Fibroblast of lung (primary cell): ENCODE results near the gene CD82. TPM values are rescaled to one million over a fixed set of nuclear protein-coding genes. Genes with fewer than 3 reads are reported as not detected.
A peak's percentile ranks its signal among the peaks of the same experiment; 100 is the strongest.

Source experiments
- DNase-seq, 2 donors: peaks; one replicate each; pipeline versions ENCODE4 v3.0.0 to v3.0.0-alpha.2; 2010; ENCODE audit warnings: low read depth in 2 of 2
- H2AFZ ChIP-seq: 2 replicates; pipeline ENCODE4 v1.5.1; 2012; ENCODE audit warnings: low read length, control low read depth, inconsistent platforms
- H3K27ac ChIP-seq: 2 replicates; pipeline ENCODE4 v1.5.1; 2011; ENCODE audit warnings: low read length, control low read depth; ENCODE audit not compliant: insufficient read depth
- H3K27me3 ChIP-seq: 2 replicates; pipeline ENCODE4 v1.5.1; 2011; ENCODE audit warnings: mild to moderate bottlenecking, low read length; ENCODE audit not compliant: control insufficient read depth, insufficient read depth
- H3K36me3 ChIP-seq: 2 replicates; pipeline ENCODE4 v1.5.1; 2011; ENCODE audit warnings: low read length; ENCODE audit not compliant: control insufficient read depth, insufficient read depth
- H3K4me1 ChIP-seq: 2 replicates; pipeline ENCODE4 v1.5.1; 2011; ENCODE audit warnings: low read length; ENCODE audit not compliant: control insufficient read depth, insufficient read depth; ENCODE audit errors: extremely low read depth
- H3K4me2 ChIP-seq: 2 replicates; pipeline ENCODE4 v1.5.1; 2011; ENCODE audit warnings: low read length, control low read depth; ENCODE audit not compliant: insufficient read depth; ENCODE audit errors: extremely low read depth
- H3K4me3 ChIP-seq, 4 experiments: fragments of 200-600 bp in 1 of 4; sonication (generic) in 1 of 4; replicated peaks in 1 of 4; 2 replicates each; pipeline ENCODE4 v1.5.1; 2011 to 2016; ENCODE audit warnings: low read length in 4 of 4, low read depth in 3 of 4, mild to moderate bottlenecking in 3 of 4, control low read depth in 2 of 4, inconsistent platforms in 1 of 4, mixed read lengths in 1 of 4; ENCODE audit not compliant: insufficient read depth in 1 of 4; ENCODE audit errors: control extremely low read depth in 1 of 4
- H3K79me2 ChIP-seq: 2 replicates; pipeline ENCODE4 v1.5.1; 2012; ENCODE audit warnings: mild to moderate bottlenecking, low read length, inconsistent platforms; ENCODE audit not compliant: control insufficient read depth, insufficient read depth
- H3K9ac ChIP-seq: 2 replicates; pipeline ENCODE4 v1.5.1; 2011; ENCODE audit warnings: mild to moderate bottlenecking, low read length, control low read depth; ENCODE audit not compliant: insufficient read depth
- H3K9me3 ChIP-seq: 2 replicates; pipeline ENCODE4 v1.5.1; 2012; ENCODE audit warnings: low read depth, low read length; ENCODE audit not compliant: control insufficient read depth, insufficient read depth
- H4K20me1 ChIP-seq: 2 replicates; pipeline ENCODE4 v1.5.1; 2011; ENCODE audit warnings: low read length; ENCODE audit not compliant: control insufficient read depth, insufficient read depth; ENCODE audit errors: extremely low read depth
- CTCF ChIP-seq, 2 donors: IDR thresholded peaks in 1 of 2; conservative IDR thresholded peaks in 1 of 2; 1 replicate in 1 of 2; 2 replicates in 1 of 2; pipeline ENCODE4 v1.5.1; 2011 to 2012; ENCODE audit warnings: low read length in 2 of 2, control low read depth in 1 of 2, inconsistent platforms in 1 of 2, low read depth in 1 of 2, mild to moderate bottlenecking in 1 of 2
- EZH2 ChIP-seq: IDR thresholded peaks from 2 replicates; pipeline ENCODE4 v1.5.1; 2012; ENCODE audit warnings: low read length, control low read depth, mild to moderate bottlenecking; ENCODE audit errors: missing control alignments
- polyA plus RNA-seq, 2 donors: library from polyadenylated mRNA; depleted of rRNA in 1 of 2; stranded (reverse) in 1 of 2; unstranded in 1 of 2; fragments of >200 nt; gene quantifications; 2 replicates each; pipeline ENCODE4 v1.2.1, GENCODE V29; 2011 to 2012; ENCODE audit warnings: missing spikeins in 1 of 2
- total RNA-seq: library from RNA; depleted of rRNA; stranded (reverse); fragments of >200 nt; gene quantifications from 2 replicates; pipeline ENCODE4 v1.2.1, GENCODE V29; 2014

Gene CD82
- total and polyA plus RNA-seq, 2 donors (not counting 1 experiment from before 2014, with no cell fraction given), result 54.2 to 114 TPM

- no peak overlapping the region for H3K4me3 ChIP-seq
- DNase-seq, result no peak
These were observed 28.5 kb upstream of the CD82 start for GRCh38 chr11:44536788-44537516.

GRCh38 chr11:44537679-44538078 is 27.8 kb upstream of the CD82 start:
- Histone ChIP-seq H4K20me1 (no peaks in the 10 kb centered on the region), H3K27me3 (no peaks in the 10 kb centered on the region), H3K27ac (no peak overlapping the region), H3K4me1 (no peaks in the 10 kb centered on the region), H3K36me3 (no peaks in the 10 kb centered on the region), H3K79me2 (no peaks in the 10 kb centered on the region), H3K4me3 (no peak overlapping the region), H3K9ac (no peak overlapping the region), H3K4me2 (no peak overlapping the region), H2AFZ (no peak overlapping the region), H3K9me3 (no peaks in the 10 kb centered on the region)
- no peak for DNase-seq
- TF ChIP-seq CTCF (conservative IDR thresholded peaks at IDR 0.05 in 1 of 2, IDR thresholded peaks at IDR 0.05 in 1 of 2; ENCODE audit: low read depth in 1 of 2, low read length in 2 of 2), result no peak
- TF ChIP-seq EZH2, result no peak

More at GRCh38 chr11:44536788-44537516, 28.5 kb upstream of the CD82 start:
- H3K27ac ChIP-seq, result no peak overlapping the region
- H3K27me3 ChIP-seq, result no peaks in the 10 kb centered on the region
- no peak overlapping the region for H3K9ac ChIP-seq
- no peaks in the 10 kb centered on the region for H3K9me3 ChIP-seq
- no peaks in the 10 kb centered on the region for H3K36me3 ChIP-seq
- no peaks in the 10 kb centered on the region for H3K79me2 ChIP-seq
- no peaks in the 10 kb centered on the region for H3K4me1 ChIP-seq
- H3K4me2 ChIP-seq, result no peak overlapping the region
- no peak for TF ChIP-seq CTCF (conservative IDR thresholded peaks at IDR 0.05 in 1 of 2, IDR thresholded peaks at IDR 0.05 in 1 of 2; ENCODE audit: low read depth in 1 of 2, low read length in 2 of 2)
- TF ChIP-seq EZH2, result no peak
- H2AFZ ChIP-seq, result no peak overlapping the region
- H4K20me1 ChIP-seq, result no peaks in the 10 kb centered on the region

GRCh38 chr11:44538375-44539054 is 26.9 kb upstream of the CD82 start:
- Histone ChIP-seq H3K4me2 (no peak overlapping the region), H3K9me3 (no peaks in the 10 kb centered on the region), H3K36me3 (no peaks in the 10 kb centered on the region), H3K4me1 (no peaks in the 10 kb centered on the region), H4K20me1 (no peaks in the 10 kb centered on the region), H2AFZ (peak overlapping the region; percentile 55), H3K27me3 (no peaks in the 10 kb centered on the region), H3K9ac (no peak overlapping the region), H3K27ac (no peak overlapping the region), H3K4me3 (no peak overlapping the region), H3K79me2 (no peaks in the 10 kb centered on the region)
- TF ChIP-seq EZH2 (no peak), CTCF (conservative IDR thresholded peaks at IDR 0.05 in 1 of 2, IDR thresholded peaks at IDR 0.05 in 1 of 2; ENCODE audit: low read depth in 1 of 2, low read length in 2 of 2) (peak; percentile 94)
- peak; percentile 32 to 63 for DNase-seq
